Measurements from ENCODE around the gene NLE1. TPM values are rescaled to one million over a fixed set of nuclear protein-coding genes. Genes with fewer than 3 reads are reported as not detected.

Gene NLE1
- total RNA-seq, 1 donor from 2014 or later: 9.1 TPM

DNA sequence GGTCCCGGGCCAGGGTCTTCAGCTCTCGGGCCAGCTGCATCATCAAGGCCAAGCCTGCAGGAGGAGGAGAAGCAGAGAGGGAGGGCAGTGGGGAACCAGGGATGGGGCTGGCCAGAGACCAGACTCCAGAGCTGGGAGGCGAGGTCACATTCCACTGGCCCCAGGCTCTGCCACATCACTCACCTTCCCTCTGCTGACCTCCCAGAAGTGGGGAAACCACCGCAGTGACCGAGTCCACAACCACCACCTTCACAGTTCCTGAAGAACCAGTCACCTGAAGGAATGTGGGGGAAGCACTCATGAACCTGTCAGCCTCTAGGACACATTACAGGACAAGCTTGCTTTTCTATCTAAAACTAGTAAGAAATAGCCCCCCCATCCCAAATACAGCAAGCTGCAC is 38.8 kb downstream of the NLE1 start:
- Mint-ChIP-seq H3K4me1 (ENCODE audit: low read depth, unreplicated experiment) (no peaks in the 10 kb centered on the region), H3K27me3 (ENCODE audit: unreplicated experiment) (peaks cover 3% of the 10 kb centered on the region), H3K36me3 (ENCODE audit: unreplicated experiment) (peaks cover 9% of the 10 kb centered on the region), H3K4me3 (ENCODE audit: unreplicated experiment) (no peak overlapping the region), H3K9me3 (ENCODE audit: unreplicated experiment) (peaks cover 2% of the 10 kb centered on the region), H3K27ac (ENCODE audit: unreplicated experiment) (no peak overlapping the region)
- no peak for DNase-seq
- TF ChIP-seq, protein P1, sequence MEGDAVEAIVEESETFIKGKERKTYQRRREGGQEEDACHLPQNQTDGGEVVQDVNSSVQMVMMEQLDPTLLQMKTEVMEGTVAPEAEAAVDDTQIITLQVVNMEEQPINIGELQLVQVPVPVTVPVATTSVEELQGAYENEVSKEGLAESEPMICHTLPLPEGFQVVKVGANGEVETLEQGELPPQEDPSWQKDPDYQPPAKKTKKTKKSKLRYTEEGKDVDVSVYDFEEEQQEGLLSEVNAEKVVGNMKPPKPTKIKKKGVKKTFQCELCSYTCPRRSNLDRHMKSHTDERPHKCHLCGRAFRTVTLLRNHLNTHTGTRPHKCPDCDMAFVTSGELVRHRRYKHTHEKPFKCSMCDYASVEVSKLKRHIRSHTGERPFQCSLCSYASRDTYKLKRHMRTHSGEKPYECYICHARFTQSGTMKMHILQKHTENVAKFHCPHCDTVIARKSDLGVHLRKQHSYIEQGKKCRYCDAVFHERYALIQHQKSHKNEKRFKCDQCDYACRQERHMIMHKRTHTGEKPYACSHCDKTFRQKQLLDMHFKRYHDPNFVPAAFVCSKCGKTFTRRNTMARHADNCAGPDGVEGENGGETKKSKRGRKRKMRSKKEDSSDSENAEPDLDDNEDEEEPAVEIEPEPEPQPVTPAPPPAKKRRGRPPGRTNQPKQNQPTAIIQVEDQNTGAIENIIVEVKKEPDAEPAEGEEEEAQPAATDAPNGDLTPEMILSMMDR (IDR thresholded peaks at IDR 0.05; ENCODE audit: partially characterized antibody, unreplicated experiment): no peak

DNA sequence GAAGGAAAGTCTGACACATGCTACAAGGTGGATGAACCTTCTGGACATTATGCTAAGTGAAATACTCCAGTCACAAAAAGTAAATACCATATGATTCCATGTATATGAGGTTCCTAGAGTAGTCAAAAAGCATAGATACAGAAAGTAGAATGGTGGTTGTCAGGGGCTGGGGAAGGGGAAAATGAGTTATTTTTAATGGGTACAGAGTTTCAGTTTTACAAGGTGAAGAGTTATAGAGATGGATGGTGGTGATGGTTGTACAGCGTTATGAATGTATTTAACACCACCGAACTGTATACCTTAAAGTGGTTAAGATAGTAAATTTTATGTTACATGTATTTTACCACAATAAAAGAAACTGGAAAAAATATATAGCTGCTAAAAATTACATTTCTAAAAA is 40.4 kb downstream of the NLE1 start:
- no peaks in the 10 kb centered on the region for H3K4me1 Mint-ChIP-seq (ENCODE audit: low read depth, unreplicated experiment)
- peaks cover 9% of the 10 kb centered on the region for H3K36me3 Mint-ChIP-seq (ENCODE audit: unreplicated experiment)
- DNase-seq: no peak
- H3K9me3 Mint-ChIP-seq (ENCODE audit: unreplicated experiment): peaks cover 2% of the 10 kb centered on the region
- H3K27ac Mint-ChIP-seq (ENCODE audit: unreplicated experiment): no peak overlapping the region
- peaks cover 3% of the 10 kb centered on the region for H3K27me3 Mint-ChIP-seq (ENCODE audit: unreplicated experiment)
- TF ChIP-seq, protein P1 (IDR thresholded peaks at IDR 0.05; ENCODE audit: partially characterized antibody, unreplicated experiment): no peak
- H3K4me3 Mint-ChIP-seq (ENCODE audit: unreplicated experiment): no peak overlapping the region

DNA sequence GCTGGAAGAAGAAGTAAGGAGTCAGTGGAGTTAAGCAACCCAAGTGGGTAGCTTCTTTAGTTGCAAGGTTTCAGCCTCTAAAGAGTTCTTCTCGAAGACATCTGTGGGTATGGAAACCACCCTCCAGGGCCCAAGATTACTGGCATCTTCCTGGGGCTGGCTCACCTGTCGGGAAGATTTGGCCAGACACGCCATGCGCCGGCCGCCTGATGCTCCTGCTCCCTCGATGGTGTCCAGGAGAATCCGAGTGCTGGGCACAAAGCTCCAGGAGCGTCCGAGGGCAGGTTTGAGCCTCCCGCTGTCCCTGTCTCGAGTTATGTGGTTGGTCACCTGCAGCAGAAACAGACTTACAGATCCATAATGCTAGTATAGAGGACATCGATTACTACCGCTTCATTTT is 41.1 kb downstream of the NLE1 start:
- H3K27me3 Mint-ChIP-seq (ENCODE audit: unreplicated experiment): peaks cover 3% of the 10 kb centered on the region
- H3K36me3 Mint-ChIP-seq (ENCODE audit: unreplicated experiment): peaks cover 5% of the 10 kb centered on the region
- peaks cover 2% of the 10 kb centered on the region for H3K9me3 Mint-ChIP-seq (ENCODE audit: unreplicated experiment)

DNA sequence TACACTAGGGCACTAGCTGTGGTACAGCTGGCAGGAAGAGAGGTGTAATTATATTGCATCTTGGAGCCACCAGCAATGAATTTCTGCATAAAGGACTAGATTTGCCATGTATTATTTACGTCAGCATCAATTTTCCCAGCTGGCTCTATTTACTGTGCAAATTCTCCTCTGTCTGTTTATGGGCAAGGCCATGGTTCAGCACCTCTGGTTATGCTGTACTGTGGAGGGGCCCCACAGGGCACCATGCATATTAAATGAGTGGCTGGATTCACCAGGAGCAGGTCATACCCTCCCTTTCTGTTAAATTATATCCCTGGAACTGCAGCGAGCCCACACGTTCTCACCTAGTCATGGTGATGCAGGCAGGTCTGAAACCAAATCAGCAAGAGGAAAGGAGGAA is 42.2 kb downstream of the NLE1 start:
- no peak for DNase-seq
- TF ChIP-seq, protein P1 (IDR thresholded peaks at IDR 0.05; ENCODE audit: partially characterized antibody, unreplicated experiment): no peak
- Mint-ChIP-seq H3K27me3 (ENCODE audit: unreplicated experiment) (peaks cover 3% of the 10 kb centered on the region), H3K36me3 (ENCODE audit: unreplicated experiment) (no peaks in the 10 kb centered on the region), H3K4me3 (ENCODE audit: unreplicated experiment) (no peak overlapping the region), H3K9me3 (ENCODE audit: unreplicated experiment) (no peaks in the 10 kb centered on the region), H3K4me1 (ENCODE audit: low read depth, unreplicated experiment) (no peaks in the 10 kb centered on the region), H3K27ac (ENCODE audit: unreplicated experiment) (no peak overlapping the region)

More for the DNA sequence above, 41.1 kb downstream of the NLE1 start:
- TF ChIP-seq, protein P1 (IDR thresholded peaks at IDR 0.05; ENCODE audit: partially characterized antibody, unreplicated experiment): no peak
- Mint-ChIP-seq H3K4me1 (ENCODE audit: low read depth, unreplicated experiment) (no peaks in the 10 kb centered on the region), H3K27ac (ENCODE audit: unreplicated experiment) (no peak overlapping the region), H3K4me3 (ENCODE audit: unreplicated experiment) (no peak overlapping the region)
- no peak for DNase-seq

DNA sequence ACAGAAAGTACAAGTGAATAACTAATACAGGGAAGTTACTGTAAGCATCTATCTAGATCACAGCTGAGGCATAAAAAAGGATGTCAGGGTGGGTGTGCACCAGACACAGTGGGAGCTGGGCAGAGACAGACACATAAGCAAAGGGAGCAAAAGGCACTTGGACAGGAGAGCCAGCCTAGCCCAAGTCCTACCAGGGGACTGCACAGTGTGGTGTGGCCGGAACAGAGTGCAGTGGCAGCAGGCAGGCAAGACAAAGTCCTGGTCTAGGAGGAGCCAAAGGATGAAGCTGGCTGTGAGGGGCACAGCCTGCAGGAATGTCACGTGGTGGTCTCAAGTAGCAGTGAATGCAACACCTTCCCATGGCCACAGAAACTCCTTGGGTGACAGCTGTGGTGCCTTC is 44.3 kb downstream of the NLE1 start:
- DNase-seq: no peak
- Mint-ChIP-seq H3K4me3 (ENCODE audit: unreplicated experiment) (no peak overlapping the region), H3K4me1 (ENCODE audit: low read depth, unreplicated experiment) (no peaks in the 10 kb centered on the region), H3K9me3 (ENCODE audit: unreplicated experiment) (no peaks in the 10 kb centered on the region), H3K36me3 (ENCODE audit: unreplicated experiment) (peaks cover 6% of the 10 kb centered on the region), H3K27ac (ENCODE audit: unreplicated experiment) (no peak overlapping the region), H3K27me3 (ENCODE audit: unreplicated experiment) (peaks cover 2% of the 10 kb centered on the region)
- TF ChIP-seq, protein P1 (IDR thresholded peaks at IDR 0.05; ENCODE audit: partially characterized antibody, unreplicated experiment): no peak

Measured in glutamatergic neuron (in vitro differentiated cells).